Esophagus (tissue), 2 donors: ENCODE measurements around the gene ZNF443. TPM values are rescaled to one million over a fixed set of nuclear protein-coding genes. Genes with fewer than 3 reads are reported as not detected.
"Not testable (repeated sequence)": the region's sequence is repeated elsewhere in the genome, so short reads cannot be mapped to it uniquely, and the experiment has no call there.

Experiments
- H3K27ac ChIP-seq, 2 donors: one replicate each; pipeline ENCODE4 v1.5.1; 2013; ENCODE audit warnings: low read depth in 2 of 2, mild to moderate bottlenecking in 2 of 2, inconsistent platforms in 1 of 2, low read length in 1 of 2, moderate library complexity in 1 of 2
- H3K27me3 ChIP-seq, 2 donors: one replicate each; pipeline ENCODE4 v1.6.1; 2013; ENCODE audit warnings: low read length in 2 of 2, control low read depth in 1 of 2, mild to moderate bottlenecking in 1 of 2; ENCODE audit not compliant: insufficient read depth in 2 of 2, control insufficient read depth in 1 of 2
- H3K36me3 ChIP-seq, 2 donors: one replicate each; pipeline ENCODE4 v1.6.1; 2013; ENCODE audit warnings: low read length in 1 of 2; ENCODE audit not compliant: control insufficient read depth in 2 of 2, insufficient read depth in 2 of 2
- H3K4me1 ChIP-seq, 2 donors: one replicate each; pipeline ENCODE4 v1.6.1; 2013; ENCODE audit warnings: low read length in 1 of 2; ENCODE audit not compliant: control insufficient read depth in 2 of 2, insufficient read depth in 2 of 2
- H3K4me3 ChIP-seq, 2 donors: one replicate each; pipeline ENCODE4 v1.5.1; 2013; ENCODE audit warnings: low read length in 2 of 2, mild to moderate bottlenecking in 2 of 2, low read depth in 1 of 2, moderate library complexity in 1 of 2
- H3K9me3 ChIP-seq, 2 donors: one replicate each; pipeline ENCODE4 v1.6.1; 2013; ENCODE audit warnings: mild to moderate bottlenecking in 2 of 2, low read depth in 1 of 2, low read length in 1 of 2, moderate library complexity in 1 of 2; ENCODE audit not compliant: control insufficient read depth in 2 of 2, insufficient read depth in 1 of 2
- WGBS, 2 donors: extraction: QIAGEN DNeasy Blood & Tissue Kit; methylation state at CpG; one replicate each; pipeline ENCODE4 v1.1.7; 2013; 5-methylcytosine and 5-hydroxymethylcytosine counted together
- polyA plus RNA-seq, 2 donors: library from polyadenylated mRNA; stranded (reverse); fragments of 200-250 nt; gene quantifications; one replicate each; pipeline ENCODE4 v1.2.3, GENCODE V29; 2013
- donor health status: healthy with polysubstance abuse.
- donor health status: Bipolar disorder and iron deficiency.

ZNF443 gene
- polyA plus RNA-seq, 2 donors = 1.5 to 3.5 TPM

DNA sequence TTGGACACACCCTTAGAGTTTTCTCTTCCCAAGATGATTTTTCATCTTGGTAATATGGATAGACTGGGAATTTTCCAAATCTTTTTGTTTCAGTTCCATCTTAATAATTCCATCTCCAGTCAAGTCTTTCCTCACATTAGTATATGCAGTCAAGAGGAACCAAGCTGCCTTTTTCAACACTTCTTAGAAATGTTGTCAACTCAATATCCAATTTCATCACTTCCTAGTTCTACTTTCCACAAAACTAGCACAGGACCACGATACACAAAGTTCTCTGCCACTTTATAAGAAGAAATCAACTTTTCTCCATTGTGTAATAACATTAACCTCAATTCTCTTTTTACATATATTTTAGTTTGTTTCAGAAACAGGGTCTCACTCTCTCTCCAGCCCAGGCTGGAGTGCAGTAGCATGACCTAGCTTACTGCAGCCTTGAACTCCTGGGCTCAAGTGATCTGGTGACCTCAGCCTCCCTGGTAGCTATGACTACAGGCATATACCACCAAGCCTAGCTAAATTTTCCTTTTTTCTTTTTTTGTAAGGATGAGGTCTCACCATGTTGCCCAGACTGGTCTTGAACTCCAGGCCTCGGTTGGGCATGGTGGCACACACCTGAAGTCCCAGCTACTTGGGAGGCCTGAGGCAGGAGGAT is 15.5 kb downstream of the ZNF443 start:
- Histone ChIP-seq H3K36me3 (peaks cover 0 to 3% of the 10 kb centered on the region in 2 donors), H3K9me3 (peaks cover 2 to 6% of the 10 kb centered on the region in 2 donors), H3K4me3 (no peak overlapping the region), H3K27me3 (no peaks in the 10 kb centered on the region), H3K27ac (no peak overlapping the region), H3K4me1 (no peaks in the 10 kb centered on the region)
- WGBS, 2 donors = 95 to 96% methylated on average over 2 of the region's 2 CpGs

DNA sequence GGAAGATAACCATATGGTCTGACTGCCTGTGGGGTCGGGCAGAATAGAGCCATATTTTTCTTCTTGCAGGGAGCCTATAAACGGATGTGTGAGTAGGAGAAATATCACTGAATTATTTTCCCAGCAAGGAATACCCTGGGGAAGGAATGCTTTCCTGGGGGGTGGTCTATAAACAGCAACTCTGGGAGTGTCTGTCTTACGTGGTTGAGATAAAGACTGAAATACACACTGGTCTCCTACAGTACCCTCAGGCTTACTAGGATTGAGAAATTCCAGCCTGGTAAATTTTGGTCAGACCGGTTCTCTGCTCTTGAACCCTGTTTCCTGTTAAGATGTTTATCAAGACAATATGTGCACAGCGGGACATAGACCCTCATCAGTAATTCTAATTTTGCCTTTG is 23.5 kb downstream of the ZNF443 start:
- 91 to 96% methylated on average over 5 of the region's 5 CpGs for WGBS, 2 donors
- H3K9me3 ChIP-seq = peaks cover 0 to 11% of the 10 kb centered on the region in 2 donors
- not testable (repeated sequence) for H3K4me3 ChIP-seq, H3K4me1 ChIP-seq, H3K27ac ChIP-seq, H3K27me3 ChIP-seq, H3K36me3 ChIP-seq

DNA sequence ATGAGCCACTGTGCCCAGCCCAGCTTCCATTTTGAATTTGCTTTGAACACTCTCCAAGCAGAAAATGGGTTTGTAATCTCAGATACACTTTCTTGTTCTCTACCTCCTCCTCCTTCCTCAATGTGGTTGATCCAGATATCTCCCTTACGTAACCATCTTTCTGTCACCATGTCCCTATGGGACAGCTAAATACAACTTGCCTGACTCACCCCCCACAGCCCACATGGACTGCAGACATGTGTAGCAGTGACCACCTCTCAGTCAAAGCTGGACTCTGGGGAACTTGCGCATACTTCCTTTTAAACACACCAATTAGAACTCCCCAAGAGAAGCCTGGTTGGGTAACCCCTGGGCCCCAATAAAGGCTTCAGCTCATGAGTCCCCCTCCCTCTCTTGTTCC is 28.9 kb downstream of the ZNF443 start:
- Histone ChIP-seq H3K36me3 (no peaks in the 10 kb centered on the region), H3K4me1 (no peaks in the 10 kb centered on the region), H3K27me3 (no peaks in the 10 kb centered on the region), H3K9me3 (peaks cover 0 to 8% of the 10 kb centered on the region in 2 donors), H3K4me3 (no peak overlapping the region), H3K27ac (no peak overlapping the region)
- WGBS, 2 donors = 95 to 96% methylated on average over 2 of the region's 2 CpGs

DNA sequence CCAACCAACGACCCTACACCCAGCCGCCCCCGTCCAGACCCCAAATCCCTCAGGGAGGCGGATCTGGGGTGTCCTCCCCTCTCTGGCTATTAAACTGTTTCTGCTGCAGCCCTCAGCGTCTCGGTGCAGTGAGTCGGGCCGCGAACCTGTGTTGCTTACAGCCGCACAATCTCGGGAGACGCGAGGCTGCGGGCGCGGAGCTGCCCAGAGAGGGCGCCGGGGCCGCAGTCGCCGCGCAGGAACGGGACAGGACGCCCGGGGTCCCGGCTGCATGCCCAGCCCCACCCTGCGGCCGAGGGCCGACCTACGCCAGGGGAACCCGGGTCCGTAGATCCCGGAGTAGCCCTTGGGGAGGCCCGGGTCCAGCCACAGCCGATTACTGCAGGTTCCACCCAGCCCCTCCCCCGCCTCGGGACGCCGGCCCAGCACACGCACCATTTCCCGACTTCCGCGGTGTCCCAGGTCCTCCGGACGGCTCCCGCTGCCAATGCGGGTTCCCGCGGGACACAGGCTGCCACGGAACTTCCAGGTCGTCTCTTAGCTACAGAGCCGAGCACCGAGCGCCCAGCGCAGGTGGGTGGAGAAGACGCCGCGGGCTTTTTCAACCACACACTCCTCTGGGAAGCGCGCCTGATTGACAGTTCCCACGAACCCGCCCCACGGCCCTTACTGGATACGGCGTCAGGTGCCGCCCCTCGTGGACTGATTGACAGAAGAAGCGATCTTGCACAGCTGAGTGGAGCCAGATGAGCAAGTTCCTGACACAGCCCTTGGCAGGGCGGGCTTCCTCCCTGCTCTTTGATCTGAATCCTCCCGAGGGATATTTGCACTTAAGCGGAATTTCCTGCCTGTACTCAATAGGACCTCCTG is 40.0 kb downstream of the ZNF443 start, which contains the start of gene ZNF799:
ZNF799 (minus strand) TSS at position 639 of the 870 bp plus-strand sequence; CDS start at position 438, 201 bp downstream.
- Histone ChIP-seq H3K27ac (peak within 1 kb of the TSS; percentile 86 to 95), H3K27me3 (no peaks in the 10 kb centered on the region), H3K36me3 (no peaks in the 10 kb centered on the region), H3K4me1 (no peaks in the 10 kb centered on the region), H3K4me3 (peak within 1 kb of the TSS; percentile 66 to 88), H3K9me3 (no peaks in the 10 kb centered on the region)
- WGBS, 2 donors = 0 to 1% methylated on average over 63 to 71 of the region's 71 CpGs

DNA sequence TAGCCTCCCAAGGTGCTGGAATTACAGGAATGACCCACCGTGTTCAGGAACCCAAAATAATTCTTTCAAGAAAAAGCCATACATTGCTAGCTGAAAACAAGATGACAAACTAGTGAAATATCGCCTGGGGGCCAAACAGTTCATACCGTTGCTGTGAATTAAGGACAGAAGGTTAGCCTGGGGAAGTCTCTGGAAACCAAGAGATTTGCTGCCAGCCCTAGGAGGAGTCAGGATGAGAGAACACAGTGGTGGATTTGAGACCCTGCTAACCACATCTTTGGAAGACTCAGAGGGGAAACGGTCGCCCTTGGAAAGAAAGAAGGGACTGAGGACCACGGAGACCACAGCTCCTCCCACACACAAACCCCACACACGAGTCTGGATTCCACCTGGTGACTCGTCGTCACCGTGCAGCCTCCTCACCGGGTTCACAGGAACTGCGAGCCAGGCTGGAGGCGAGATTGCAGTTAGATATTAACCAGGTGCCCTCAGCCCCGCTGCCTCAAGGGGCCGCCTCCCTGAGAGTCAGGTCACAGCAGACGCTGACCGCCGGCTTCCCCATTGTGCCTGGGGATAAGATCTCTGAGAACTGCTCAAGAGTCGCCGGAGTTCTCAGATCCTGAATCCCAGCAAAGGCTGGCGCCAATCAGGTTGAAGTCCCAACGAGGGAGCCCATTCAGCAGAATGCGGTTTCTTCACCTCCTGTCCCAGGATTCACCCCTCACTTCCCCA is 40.8 kb downstream of the ZNF443 start:
- Histone ChIP-seq H3K27ac (peak overlapping the region; percentile 86 to 95), H3K4me3 (peak overlapping the region; percentile 66 to 88)
- H3K4me1 ChIP-seq, H3K36me3 ChIP-seq, H3K9me3 ChIP-seq, H3K27me3 ChIP-seq: not testable (repeated sequence)
- 2 to 3% methylated on average over 20 to 23 of the region's 23 CpGs for WGBS, 2 donors

DNA sequence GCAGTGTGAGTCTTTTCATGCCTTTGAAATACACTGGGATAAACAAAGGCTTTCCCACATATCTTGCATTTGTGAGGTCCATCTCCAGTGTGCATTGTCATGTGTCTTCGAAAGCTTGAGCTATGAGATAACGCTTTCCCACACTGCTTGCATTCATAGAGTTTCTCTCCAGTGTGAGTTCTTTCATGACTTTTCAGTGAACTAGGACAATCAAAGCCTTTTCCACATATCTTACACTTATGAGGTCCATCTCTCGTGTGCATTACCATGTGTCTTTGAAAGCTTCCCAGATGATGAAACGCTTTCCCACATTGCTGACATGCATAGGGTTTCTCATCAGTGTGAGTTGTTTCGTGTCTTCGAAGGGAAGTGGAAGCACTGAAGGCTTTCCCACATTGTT is 49.7 kb downstream of the ZNF443 start:
- H3K27ac ChIP-seq, H3K36me3 ChIP-seq, H3K4me3 ChIP-seq, H3K9me3 ChIP-seq, H3K27me3 ChIP-seq, H3K4me1 ChIP-seq: not testable (repeated sequence)
- 97 to 98% methylated on average over 6 of the region's 6 CpGs for WGBS, 2 donors

DNA sequence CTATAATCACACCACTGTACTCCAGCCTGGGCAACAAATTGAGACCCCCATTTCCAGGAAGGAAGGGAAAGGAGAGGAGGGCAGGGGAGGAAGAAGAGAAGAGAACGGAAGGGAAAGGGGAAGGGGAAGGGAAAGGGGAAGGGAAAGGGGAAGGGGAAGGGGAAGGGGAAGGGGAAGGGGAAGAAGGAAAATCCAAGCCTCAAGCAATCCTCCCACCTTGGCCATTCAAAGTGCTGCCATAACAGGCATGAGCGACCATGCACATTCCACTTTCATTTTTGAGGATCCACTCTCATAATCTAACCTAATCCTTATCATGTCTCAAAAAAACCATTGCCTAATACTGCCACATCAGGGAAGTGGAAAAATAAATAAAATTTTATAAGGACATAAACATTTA is 54.5 kb downstream of the ZNF443 start:
- H3K4me1 ChIP-seq, H3K4me3 ChIP-seq, H3K36me3 ChIP-seq, H3K9me3 ChIP-seq, H3K27ac ChIP-seq, H3K27me3 ChIP-seq: not testable (repeated sequence)
- 91 to 96% methylated on average over 1 to 2 of the region's 2 CpGs for WGBS, 2 donors

DNA sequence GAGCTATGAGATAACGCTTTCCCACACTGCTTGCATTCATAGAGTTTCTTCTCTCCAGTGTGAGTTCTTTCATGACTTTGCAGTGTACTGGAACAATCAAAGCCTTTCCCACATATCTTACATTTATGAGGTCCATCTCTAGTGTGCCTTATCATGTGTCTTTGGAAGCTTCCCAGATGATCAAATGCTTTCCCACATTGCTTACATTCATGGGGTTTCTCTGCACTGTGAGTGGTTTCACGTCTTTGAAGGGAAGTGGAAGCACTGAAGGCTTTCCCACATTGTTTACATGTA is 60.4 kb downstream of the ZNF443 start:
- H3K36me3 ChIP-seq = peaks cover 3 to 6% of the 10 kb centered on the region in 2 donors

DNA sequence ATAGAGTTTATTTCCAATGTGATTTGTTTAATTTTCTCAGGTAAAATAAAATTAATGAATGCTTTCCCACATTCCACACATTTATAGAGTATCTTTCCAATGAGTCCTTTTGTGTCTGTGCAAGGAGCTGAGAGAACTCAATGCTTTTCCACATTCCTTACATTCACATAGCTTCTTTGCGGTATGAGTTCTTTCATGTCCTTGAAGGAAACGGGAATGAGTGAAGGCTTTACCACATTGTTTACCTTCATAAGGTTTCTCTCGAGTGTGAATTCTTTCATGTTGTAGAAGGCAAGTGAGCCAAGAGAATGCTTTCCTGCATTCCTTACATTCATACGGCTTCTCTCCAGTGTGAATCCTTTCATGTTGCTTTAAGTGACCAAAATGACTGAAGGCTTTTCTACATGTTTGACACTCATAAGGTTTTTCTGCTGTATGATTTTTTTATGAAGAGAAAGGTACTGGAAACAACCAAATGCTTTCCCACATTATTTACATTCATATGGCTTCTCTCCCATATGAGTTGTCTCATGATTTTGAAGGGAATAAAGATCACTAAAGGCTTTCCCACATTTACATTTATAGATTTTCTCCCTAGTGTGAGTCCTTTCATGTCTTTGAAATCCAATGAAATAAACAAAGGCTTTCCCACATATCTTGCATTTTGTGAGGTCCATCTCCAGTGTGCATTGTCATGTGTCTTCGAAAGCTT is 60.9 kb downstream of the ZNF443 start:
- Histone ChIP-seq H3K27ac (no peak overlapping the region), H3K4me3 (no peak overlapping the region), H3K27me3 (no peaks in the 10 kb centered on the region), H3K9me3 (peaks cover 4 to 13% of the 10 kb centered on the region in 2 donors), H3K36me3 (peaks cover 3 to 6% of the 10 kb centered on the region in 2 donors), H3K4me1 (no peaks in the 10 kb centered on the region)
- 88 to 93% methylated on average over 5 of the region's 5 CpGs for WGBS, 2 donors

More for the DNA sequence above, 60.4 kb downstream of the ZNF443 start:
- Histone ChIP-seq H3K4me3 (no peak overlapping the region), H3K27me3 (no peaks in the 10 kb centered on the region), H3K4me1 (no peaks in the 10 kb centered on the region), H3K27ac (no peak overlapping the region), H3K9me3 (peaks cover 4 to 13% of the 10 kb centered on the region in 2 donors)
- WGBS, 2 donors = 81 to 89% methylated on average over 2 of the region's 2 CpGs
